HG02938 (cell line): ENCODE results near the gene MYO18B.

Experiments
- ATAC-seq: cut with Tn5 transposase; IDR thresholded peaks from one replicate; pipeline ENCODE4 v1.9.1; 2021; ENCODE audit warnings: mild to moderate bottlenecking, moderate library complexity; ENCODE audit not compliant: unreplicated experiment

The MYO18B gene

GRCh38 chr22:25933158-25933788 is 191.3 kb downstream of the MYO18B start:
- ATAC-seq: no peak

- ATAC-seq: no peak
These were observed 193.5 kb downstream of the MYO18B start for GRCh38 chr22:25935266-25936058.

GRCh38 chr22:25938151-25938550 is 196.2 kb downstream of the MYO18B start:
- ATAC-seq: no peak

GRCh38 chr22:25939384-25939783 is 197.4 kb downstream of the MYO18B start:
- ATAC-seq: no peak

- no peak for ATAC-seq
These were observed 198.5 kb downstream of the MYO18B start for GRCh38 chr22:25940479-25940878.

- ATAC-seq: no peak
These were observed 199.5 kb downstream of the MYO18B start for GRCh38 chr22:25941365-25941960.

GRCh38 chr22:25942115-25942855 is 200.3 kb downstream of the MYO18B start:
- no peak for ATAC-seq

- no peak for ATAC-seq
These were observed 200.9 kb downstream of the MYO18B start for GRCh38 chr22:25942856-25943411.

- ATAC-seq: no peak
These were observed 208.1 kb downstream of the MYO18B start for GRCh38 chr22:25950111-25950510.

- no peak for ATAC-seq
These were observed 211.3 kb downstream of the MYO18B start for GRCh38 chr22:25953276-25953675.

- no peak for ATAC-seq
These were observed 211.9 kb downstream of the MYO18B start for GRCh38 chr22:25953919-25954318.

GRCh38 chr22:25955323-25955722 is 213.3 kb downstream of the MYO18B start:
- no peak for ATAC-seq

GRCh38 chr22:25956801-25957200 is 214.8 kb downstream of the MYO18B start:
- ATAC-seq: no peak

GRCh38 chr22:25959818-25960774 is 218.1 kb downstream of the MYO18B start:
- no peak for ATAC-seq

GRCh38 chr22:25961699-25962098 is 219.7 kb downstream of the MYO18B start:
- no peak for ATAC-seq

- ATAC-seq: no peak
These were observed 220.7 kb downstream of the MYO18B start for GRCh38 chr22:25962711-25963110.

GRCh38 chr22:25964961-25965730 is 223.2 kb downstream of the MYO18B start:
- no peak for ATAC-seq

- ATAC-seq: no peak
These were observed 224.5 kb downstream of the MYO18B start for GRCh38 chr22:25966448-25966913.

- no peak for ATAC-seq
These were observed 227.3 kb downstream of the MYO18B start for GRCh38 chr22:25969286-25969685.
